Esophagus muscularis mucosa (tissue), 3 donors: ENCODE results near the gene ISG15.

ENCODE experiments used
- POLR2AphosphoS5 ChIP-seq, 2 donors: sonication (generic); formaldehyde crosslinking; IDR thresholded peaks; one replicate each; pipeline ENCODE4 v1.6.1; 2017; ENCODE audit warnings: antibody characterized with exemption in 2 of 2
- TF ChIP-seq, protein P1 (sequence below), 3 experiments: fragments of 200-600 bp in 2 of 3; fragments of 450-650 bp in 1 of 3; sonication (generic) in 2 of 3; IDR thresholded peaks; one replicate each; pipeline ENCODE4 v1.5.1; 2017 to 2019; ENCODE audit warnings: antibody characterized with exemption in 3 of 3, mild to moderate bottlenecking in 2 of 3, moderate library complexity in 1 of 3

DNA sequence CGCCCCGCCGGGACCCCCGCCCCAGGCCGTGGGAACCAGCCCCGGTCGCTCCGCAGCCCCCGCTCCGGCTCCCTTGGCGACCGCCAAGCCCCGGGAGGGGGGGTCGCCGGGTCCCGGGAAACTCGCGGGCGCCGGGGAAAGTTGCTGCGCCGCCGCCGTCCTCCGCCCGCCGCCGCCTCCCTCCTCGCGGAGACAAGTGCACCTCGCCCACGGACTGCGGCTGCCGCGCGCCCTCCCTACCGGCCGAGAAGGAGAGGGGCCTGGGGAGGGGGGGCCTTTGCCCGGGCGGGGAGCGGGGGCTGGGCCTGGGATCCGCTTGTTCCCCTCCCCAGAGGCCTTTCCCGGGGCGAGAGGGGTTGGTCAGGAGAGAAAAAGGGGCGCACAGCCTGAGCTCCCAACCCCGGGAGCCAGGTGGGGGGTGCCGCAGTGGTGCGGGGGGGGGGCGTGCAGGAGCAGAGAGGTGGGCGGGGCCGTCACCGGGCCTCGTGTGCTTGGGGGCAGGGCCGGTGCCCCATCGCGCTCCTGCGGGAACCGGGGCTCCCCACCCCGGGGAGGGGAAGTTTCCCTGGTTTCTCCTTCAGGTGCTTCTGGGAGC, 7.2 kb downstream of the ISG15 start:
- TF ChIP-seq, protein P1, sequence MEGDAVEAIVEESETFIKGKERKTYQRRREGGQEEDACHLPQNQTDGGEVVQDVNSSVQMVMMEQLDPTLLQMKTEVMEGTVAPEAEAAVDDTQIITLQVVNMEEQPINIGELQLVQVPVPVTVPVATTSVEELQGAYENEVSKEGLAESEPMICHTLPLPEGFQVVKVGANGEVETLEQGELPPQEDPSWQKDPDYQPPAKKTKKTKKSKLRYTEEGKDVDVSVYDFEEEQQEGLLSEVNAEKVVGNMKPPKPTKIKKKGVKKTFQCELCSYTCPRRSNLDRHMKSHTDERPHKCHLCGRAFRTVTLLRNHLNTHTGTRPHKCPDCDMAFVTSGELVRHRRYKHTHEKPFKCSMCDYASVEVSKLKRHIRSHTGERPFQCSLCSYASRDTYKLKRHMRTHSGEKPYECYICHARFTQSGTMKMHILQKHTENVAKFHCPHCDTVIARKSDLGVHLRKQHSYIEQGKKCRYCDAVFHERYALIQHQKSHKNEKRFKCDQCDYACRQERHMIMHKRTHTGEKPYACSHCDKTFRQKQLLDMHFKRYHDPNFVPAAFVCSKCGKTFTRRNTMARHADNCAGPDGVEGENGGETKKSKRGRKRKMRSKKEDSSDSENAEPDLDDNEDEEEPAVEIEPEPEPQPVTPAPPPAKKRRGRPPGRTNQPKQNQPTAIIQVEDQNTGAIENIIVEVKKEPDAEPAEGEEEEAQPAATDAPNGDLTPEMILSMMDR (IDR thresholded peaks at IDR 0.05), result no peak
- no peak for TF ChIP-seq POLR2AphosphoS5 (IDR thresholded peaks at IDR 0.05)
